MCF 10A (cell line): ENCODE measurements around the gene NID1. TPM values are rescaled to one million over a fixed set of nuclear protein-coding genes. Genes with fewer than 3 reads are reported as not detected.

Source experiments
- BruUV-seq: library from RNA; stranded (reverse); fragments of 400-500 nt; replicated peaks from 2 replicates; lab custom pipeline; 2021; lab: Mats Ljungman, UMichigan
- CTCF ChIA-PET: fragments of 300-600 bp; sonication (Branson Sonifier 250); formaldehyde crosslinking; extraction: SDS; loops from one replicate; lab custom pipeline; 2021; ENCODE audit warnings: antibody characterized with exemption, inconsistent platforms; lab: Yijun Ruan, JAX
- POLR2A ChIA-PET: fragments of 300-600, 350-650 bp; sonication (Branson Sonifier 250); formaldehyde crosslinking; extraction: SDS; loops from one replicate; lab custom pipeline; 2020; ENCODE audit warnings: antibody characterized with exemption, inconsistent platforms; lab: Yijun Ruan, JAX
- DNase-seq: peaks from one replicate; pipeline ENCODE4 v3.0.0-alpha.2; 2018; ENCODE audit not compliant: unreplicated experiment
- H3K27ac Mint-ChIP-seq: one replicate; pipeline ENCODE4 v1.8.0; 2022; ENCODE audit warnings: mild to moderate bottlenecking, low read depth, mixed read lengths; ENCODE audit not compliant: unreplicated experiment
- H3K27me3 Mint-ChIP-seq: one replicate; pipeline ENCODE4 v1.8.0; 2022; ENCODE audit warnings: mixed read lengths; ENCODE audit not compliant: insufficient read depth, unreplicated experiment
- H3K36me3 Mint-ChIP-seq: one replicate; pipeline ENCODE4 v1.8.0; 2022; ENCODE audit warnings: mild to moderate bottlenecking, moderate library complexity, mixed read lengths; ENCODE audit not compliant: insufficient read depth, unreplicated experiment
- H3K4me1 Mint-ChIP-seq: one replicate; pipeline ENCODE4 v1.8.0; 2022; ENCODE audit warnings: mixed read lengths; ENCODE audit not compliant: insufficient read depth, unreplicated experiment
- H3K4me3 Mint-ChIP-seq: one replicate; pipeline ENCODE4 v1.8.0; 2022; ENCODE audit warnings: mild to moderate bottlenecking, moderate library complexity, mixed read lengths; ENCODE audit not compliant: unreplicated experiment
- H3K9me3 Mint-ChIP-seq: one replicate; pipeline ENCODE4 v1.8.0; 2022; ENCODE audit warnings: mixed read lengths; ENCODE audit not compliant: unreplicated experiment
- CTCF ChIP-seq: fragments of 200-600 bp; IDR thresholded peaks from one replicate; pipeline ENCODE4 v1.8.0; 2022; ENCODE audit warnings: antibody characterized with exemption, mild to moderate bottlenecking; ENCODE audit not compliant: unreplicated experiment
- intact Hi-C: fragments of 100-400 bp; cut with micrococcal nuclease; formaldehyde crosslinking; loops from 2 replicates; pipeline ENCODE4 v1.14.1; 2022
- total RNA-seq: library from RNA; stranded (reverse); gene quantifications from 2 replicates; pipeline ENCODE4 v1.2.3, GENCODE V29; 2022

NID1 gene
- total RNA-seq, 1 experiment from 2014 or later, result 0.16 TPM

GRCh38 chr1:235945775-235946570 is 118.9 kb downstream of the NID1 start:
- DNase-seq, result no peak
- no peak overlapping the region for H3K27ac Mint-ChIP-seq
- no peak overlapping the region for H3K4me3 Mint-ChIP-seq
- no peaks in the 10 kb centered on the region for H3K27me3 Mint-ChIP-seq
- H3K9me3 Mint-ChIP-seq, result no peaks in the 10 kb centered on the region
- BruUV-seq, result no TSS peak
- no peaks in the 10 kb centered on the region for H3K36me3 Mint-ChIP-seq
- no peak for TF ChIP-seq CTCF
- intact Hi-C loops, result loop anchor here (1.0 kb wide), 4 partner anchors 37 to 433 kb away; partner anchors contain the start of gene LYST
- CTCF ChIA-PET, result interaction anchor here (0.5 to 10.1 kb wide), 26 partner anchors 9 to 841 kb away, joined by 3 to 98 read pairs (median 4); partner anchors contain the start of gene LYST
- peaks cover 47% of the 10 kb centered on the region for H3K4me1 Mint-ChIP-seq
- POLR2A ChIA-PET, result interaction anchor here (0.9 to 6.2 kb wide), 9 partner anchors 10 to 92 kb away, joined by 3 to 61 read pairs (median 5); partner anchors contain the start of gene LYST

GRCh38 chr1:235943581-235944114 is 121.2 kb downstream of the NID1 start:
- TF ChIP-seq CTCF, result no peak
- intact Hi-C loops, result loop anchor here (1.0 to 2.0 kb wide), 2 partner anchors 26 to 33 kb away; no protein-coding TSS in a partner anchor
- H3K9me3 Mint-ChIP-seq, result no peaks in the 10 kb centered on the region
- no peaks in the 10 kb centered on the region for H3K36me3 Mint-ChIP-seq
- DNase-seq, result peak; percentile 85
- H3K27ac Mint-ChIP-seq, result peak overlapping the region; percentile 0
- POLR2A ChIA-PET, result interaction anchor here (0.5 to 6.2 kb wide), 16 partner anchors 8 to 1639 kb away, joined by 3 to 81 read pairs (median 4); partner anchors contain the start of gene LYST
- H3K4me1 Mint-ChIP-seq, result peaks cover 52% of the 10 kb centered on the region
- no peak overlapping the region for H3K4me3 Mint-ChIP-seq
- H3K27me3 Mint-ChIP-seq, result no peaks in the 10 kb centered on the region
- no TSS peak for BruUV-seq
- CTCF ChIA-PET, result interaction anchor here (0.7 to 10.1 kb wide), 12 partner anchors 9 to 577 kb away, joined by 3 to 98 read pairs (median 4); partner anchors contain the start of genes B3GALNT2, LYST and TBCE

- peaks cover 54% of the 10 kb centered on the region for H3K4me1 Mint-ChIP-seq
- no peak for DNase-seq
- peak overlapping the region; percentile 0 for H3K27ac Mint-ChIP-seq
- no peaks in the 10 kb centered on the region for H3K9me3 Mint-ChIP-seq
- intact Hi-C loops, result loop anchor here (1.0 to 2.0 kb wide), 2 partner anchors 26 to 32 kb away; no protein-coding TSS in a partner anchor
- ChIA-PET CTCF (interaction anchor here (0.7 to 10.1 kb wide), 13 partner anchors 9 to 438 kb away, joined by 3 to 98 read pairs (median 6); partner anchors contain the start of genes B3GALNT2 and LYST), POLR2A (interaction anchor here (0.5 to 6.2 kb wide), 19 partner anchors 9 to 1640 kb away, joined by 3 to 81 read pairs (median 4); partner anchors contain the start of gene LYST)
- TF ChIP-seq CTCF, result no peak
- BruUV-seq, result no TSS peak
- H3K36me3 Mint-ChIP-seq, result no peaks in the 10 kb centered on the region
- no peak overlapping the region for H3K4me3 Mint-ChIP-seq
- H3K27me3 Mint-ChIP-seq, result no peaks in the 10 kb centered on the region
These were observed 121.8 kb downstream of the NID1 start for GRCh38 chr1:235942979-235943575.
